ENCODE data around the gene TANGO2.

GRCh38 chr22:20083891-20084546, 63.1 kb downstream of the TANGO2 start:
- TF ChIP-seq CTCF (IDR thresholded peaks at IDR 0.05 in 2 of 3, conservative IDR thresholded peaks at IDR 0.05 in 1 of 3; ENCODE audit: control insufficient read depth in 2 of 3, extremely low read depth in 1 of 3, insufficient read depth in 1 of 3, low read depth in 3 of 3, low read length in 3 of 3): no peak
- no peak for TF ChIP-seq MXI1 (IDR thresholded peaks at IDR 0.05; ENCODE audit: low read depth, low read length)
